ENCODE data around the gene RPL10L. TPM values are rescaled to one million over a fixed set of nuclear protein-coding genes. Genes with fewer than 3 reads are reported as not detected.

The RPL10L gene
- total RNA-seq (not detected), polyA plus RNA-seq (not detected)
- long read RNA-seq, donor 1 = 0 reads
- long read RNA-seq, donor 2 = 0 reads
- long read RNA-seq, donor 3 = 0 reads
- long read RNA-seq, donor 4 = 0 reads

DNA sequence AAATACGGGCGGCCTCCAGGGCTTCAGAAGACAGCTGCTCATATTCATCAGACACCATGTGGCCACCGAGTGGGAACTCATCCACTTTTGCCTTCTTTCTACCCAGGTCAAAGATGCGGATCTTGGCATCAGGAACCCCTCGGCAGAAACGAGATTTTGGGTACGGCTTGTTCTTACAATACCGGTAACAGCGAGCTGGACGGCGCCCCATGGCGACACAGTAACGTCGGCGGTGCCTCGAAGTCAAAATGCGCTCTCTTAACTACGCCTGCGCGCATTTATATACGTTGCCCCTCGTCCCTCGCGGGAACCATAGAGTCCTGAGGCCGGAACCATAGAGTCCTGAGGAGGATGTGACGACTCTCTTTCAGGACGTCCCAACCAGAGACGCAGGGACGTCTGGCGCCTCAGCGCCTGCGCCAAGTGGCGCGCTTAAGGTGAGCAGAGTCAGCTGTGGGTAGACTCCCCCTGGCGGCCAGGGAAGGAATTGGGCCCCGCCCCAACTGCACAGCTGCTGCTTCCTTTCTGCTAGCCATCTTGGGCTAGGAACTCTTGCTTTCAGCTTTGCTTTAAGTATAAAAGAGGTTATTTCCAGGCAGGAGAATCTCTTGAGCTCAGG, at the start of gene RPL10L:
Gene RPL10L, minus strand, starts transcription at position 256 of the 619 bp plus-strand sequence. Its CDS starts 45 bp downstream, at position 211.
- DNase-seq = peak in 1 of 3 donors; percentile 30
- Histone ChIP-seq H3K4me3 (ENCODE audit: low read length) (no peak within 1 kb of the TSS), H3K9me3 (ENCODE audit: control insufficient read depth, low read length) (no peaks in the 10 kb centered on the region), H3K27me3 (ENCODE audit: control insufficient read depth, insufficient read depth) (no peaks in the 10 kb centered on the region), H3K4me1 (ENCODE audit: control insufficient read depth, insufficient read depth, low read length) (no peaks in the 10 kb centered on the region), H3K27ac (ENCODE audit: low read length) (no peak within 1 kb of the TSS)
- ATAC-seq = no peak
- intact Hi-C loops (cut with DNase I) = no loop called here
- 92% methylated on average over 36 of the region's 36 CpGs for WGBS

DNA sequence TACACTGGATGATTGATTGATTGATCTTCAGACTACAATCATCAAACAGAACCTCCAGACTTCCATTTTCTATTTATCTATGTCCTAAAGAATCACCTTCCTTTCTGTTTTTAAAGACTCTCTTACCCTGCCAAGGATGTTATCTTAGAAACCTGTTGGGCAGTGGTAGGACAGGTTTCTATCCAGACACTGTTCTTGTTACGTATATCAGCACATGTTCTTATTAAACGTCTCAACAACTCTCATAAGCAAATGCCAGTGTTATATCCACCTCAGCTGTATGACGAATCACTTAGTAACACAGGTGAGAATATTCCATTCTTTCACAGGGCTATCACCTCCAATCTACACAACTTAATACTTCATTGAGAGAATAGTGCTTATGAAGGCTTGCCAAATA, 40.2 kb upstream of the RPL10L start:
- DNase-seq (no peak), ATAC-seq (no peak)
- WGBS = 78% methylated on average over 3 of the region's 3 CpGs
- no peaks in the 10 kb centered on the region for H3K27me3 ChIP-seq (ENCODE audit: control insufficient read depth, insufficient read depth)
- no peak overlapping the region for H3K4me3 ChIP-seq (ENCODE audit: low read length)
- intact Hi-C loops (cut with DNase I) = no loop called here
- no peaks in the 10 kb centered on the region for H3K9me3 ChIP-seq (ENCODE audit: control insufficient read depth, low read length)
- H3K27ac ChIP-seq (ENCODE audit: low read length) = no peak overlapping the region
- H3K4me1 ChIP-seq (ENCODE audit: control insufficient read depth, insufficient read depth, low read length) = no peaks in the 10 kb centered on the region

GRCh38 chr14:46686652-46687051, 35.1 kb upstream of the RPL10L start:
- ATAC-seq = no peak
- Histone ChIP-seq H3K27ac (ENCODE audit: low read length) (no peak overlapping the region), H3K4me1 (ENCODE audit: control insufficient read depth, insufficient read depth, low read length) (no peaks in the 10 kb centered on the region), H3K4me3 (ENCODE audit: low read length) (no peak overlapping the region), H3K9me3 (ENCODE audit: control insufficient read depth, low read length) (no peaks in the 10 kb centered on the region), H3K27me3 (ENCODE audit: control insufficient read depth, insufficient read depth) (no peaks in the 10 kb centered on the region)
- intact Hi-C loops (cut with DNase I) = no loop called here
- WGBS = 78% methylated on average over 4 of the region's 4 CpGs
- no peak for DNase-seq

GRCh38 chr14:46672128-46672527, 20.5 kb upstream of the RPL10L start:
- no peak overlapping the region for H3K4me3 ChIP-seq (ENCODE audit: low read length)
- H3K9me3 ChIP-seq (ENCODE audit: control insufficient read depth, low read length) = no peaks in the 10 kb centered on the region
- intact Hi-C loops (cut with DNase I) = no loop called here
- no peak overlapping the region for H3K27ac ChIP-seq (ENCODE audit: low read length)
- WGBS = 72% methylated on average over 3 of the region's 3 CpGs
- DNase-seq (no peak), ATAC-seq (no peak)
- H3K27me3 ChIP-seq (ENCODE audit: control insufficient read depth, insufficient read depth) = no peaks in the 10 kb centered on the region
- H3K4me1 ChIP-seq (ENCODE audit: control insufficient read depth, insufficient read depth, low read length) = no peaks in the 10 kb centered on the region

DNA sequence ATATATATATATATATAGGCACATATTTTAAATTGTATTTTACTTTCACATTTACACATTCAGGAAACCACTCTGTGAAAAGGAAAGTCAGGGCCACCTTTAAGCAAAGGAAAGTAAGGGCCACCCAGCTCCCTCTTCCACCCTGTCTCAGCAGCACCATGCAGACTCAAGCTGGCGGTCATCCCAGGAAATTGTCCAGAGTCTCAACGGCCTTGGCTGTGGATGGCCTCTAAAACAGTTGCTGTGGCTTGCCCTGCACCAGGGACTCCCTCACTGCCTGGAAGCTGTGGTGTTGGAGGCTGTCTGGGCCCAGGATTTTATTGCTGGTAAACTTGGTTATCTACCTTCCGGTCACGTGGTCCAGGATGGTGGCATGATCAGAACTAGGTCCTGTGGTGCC, 11.8 kb upstream of the RPL10L start:
- ATAC-seq (no peak), DNase-seq (no peak)
- H3K4me3 ChIP-seq (ENCODE audit: low read length) = no peak overlapping the region
- no peak overlapping the region for H3K27ac ChIP-seq (ENCODE audit: low read length)
- 76% methylated on average over 4 of the region's 4 CpGs for WGBS
- intact Hi-C loops (cut with DNase I) = no loop called here
- H3K27me3 ChIP-seq (ENCODE audit: control insufficient read depth, insufficient read depth) = no peaks in the 10 kb centered on the region
- H3K4me1 ChIP-seq (ENCODE audit: control insufficient read depth, insufficient read depth, low read length) = no peaks in the 10 kb centered on the region
- no peaks in the 10 kb centered on the region for H3K9me3 ChIP-seq (ENCODE audit: control insufficient read depth, low read length)

GRCh38 chr14:46661728-46662127, 10.1 kb upstream of the RPL10L start:
- H3K27me3 ChIP-seq (ENCODE audit: control insufficient read depth, insufficient read depth) = no peaks in the 10 kb centered on the region
- intact Hi-C loops (cut with DNase I) = no loop called here
- H3K4me3 ChIP-seq (ENCODE audit: low read length) = no peak overlapping the region
- 37% methylated on average over 1 of the region's 1 CpG for WGBS
- H3K4me1 ChIP-seq (ENCODE audit: control insufficient read depth, insufficient read depth, low read length) = no peaks in the 10 kb centered on the region
- no peak for DNase-seq
- H3K27ac ChIP-seq (ENCODE audit: low read length) = no peak overlapping the region
- ATAC-seq = no peak
- H3K9me3 ChIP-seq (ENCODE audit: control insufficient read depth, low read length) = no peaks in the 10 kb centered on the region

- no peaks in the 10 kb centered on the region for H3K4me1 ChIP-seq (ENCODE audit: control insufficient read depth, insufficient read depth, low read length)
- H3K4me3 ChIP-seq (ENCODE audit: low read length) = no peak overlapping the region
- no peaks in the 10 kb centered on the region for H3K9me3 ChIP-seq (ENCODE audit: control insufficient read depth, low read length)
- H3K27ac ChIP-seq (ENCODE audit: low read length) = no peak overlapping the region
- no peaks in the 10 kb centered on the region for H3K27me3 ChIP-seq (ENCODE audit: control insufficient read depth, insufficient read depth)
- intact Hi-C loops (cut with DNase I) = no loop called here
- ATAC-seq (no peak), DNase-seq (no peak)
Observed at GRCh38 chr14:46653031-46653755, 1.6 kb upstream of the RPL10L start.

GRCh38 chr14:46646796-46647195, 4.8 kb downstream of the RPL10L start:
- intact Hi-C loops (cut with DNase I) = no loop called here
- ATAC-seq = no peak

DNA sequence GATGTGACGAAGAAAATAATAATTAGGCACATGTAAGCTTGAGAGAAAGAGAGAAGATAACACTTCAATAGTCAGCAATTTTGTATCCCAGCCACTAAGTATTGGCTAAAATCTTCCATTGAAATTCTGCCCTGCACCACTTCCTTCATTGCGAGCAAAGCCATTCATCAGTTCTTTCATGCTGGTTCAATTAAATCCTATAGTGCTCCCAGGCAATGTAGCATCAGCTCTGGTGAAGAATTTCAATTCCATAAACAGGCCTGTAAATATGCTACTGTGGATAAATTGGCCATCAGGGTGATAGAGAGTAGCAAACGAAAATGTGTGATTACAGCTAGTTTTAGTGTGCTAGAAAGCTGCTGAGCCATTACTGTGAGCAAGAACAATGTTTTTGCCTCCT, 24.7 kb downstream of the RPL10L start:
- H3K27ac ChIP-seq (ENCODE audit: low read length) = no peak overlapping the region
- DNase-seq (no peak), ATAC-seq (no peak)
- intact Hi-C loops (cut with DNase I) = no loop called here
- H3K9me3 ChIP-seq (ENCODE audit: control insufficient read depth, low read length) = no peaks in the 10 kb centered on the region
- no peak overlapping the region for H3K4me3 ChIP-seq (ENCODE audit: low read length)
- 54% methylated on average over 3 of the region's 3 CpGs for WGBS
- no peaks in the 10 kb centered on the region for H3K27me3 ChIP-seq (ENCODE audit: control insufficient read depth, insufficient read depth)
- no peaks in the 10 kb centered on the region for H3K4me1 ChIP-seq (ENCODE audit: control insufficient read depth, insufficient read depth, low read length)

More at GRCh38 chr14:46646796-46647195, 4.8 kb downstream of the RPL10L start:
- H3K4me1 ChIP-seq (ENCODE audit: control insufficient read depth, insufficient read depth, low read length) = no peaks in the 10 kb centered on the region
- no peaks in the 10 kb centered on the region for H3K9me3 ChIP-seq (ENCODE audit: control insufficient read depth, low read length)
- no peaks in the 10 kb centered on the region for H3K27me3 ChIP-seq (ENCODE audit: control insufficient read depth, insufficient read depth)
- H3K4me3 ChIP-seq (ENCODE audit: low read length) = no peak overlapping the region
- DNase-seq = no peak
- no peak overlapping the region for H3K27ac ChIP-seq (ENCODE audit: low read length)
